SK-N-MC (cell line): ENCODE measurements around the gene FADS2.

ENCODE experiments used
- DNase-seq: peaks from one replicate; pipeline ENCODE4 v3.0.0-alpha.2; 2011; ENCODE audit warnings: low read depth, low spot score
- H3K27ac ChIP-seq: fragments of 200-600 bp; sonication (generic); 2 replicates; pipeline ENCODE4 v1.5.1; 2016; ENCODE audit warnings: mixed run types
- H3K36me3 ChIP-seq: fragments of 200-600 bp; sonication (generic); 2 replicates; pipeline ENCODE4 v1.6.1; 2017; ENCODE audit warnings: antibody characterized with exemption, low read length, mixed read lengths; ENCODE audit not compliant: insufficient read depth
- H3K4me3 ChIP-seq: fragments of 200-600 bp; sonication (generic); 2 replicates; pipeline ENCODE4 v1.5.1; 2016
- H3K9ac ChIP-seq: fragments of 200-600 bp; sonication (generic); 2 replicates; pipeline ENCODE4 v1.8.0; 2017; ENCODE audit warnings: mixed run types, mixed read lengths; ENCODE audit not compliant: insufficient read length
- H3K9me3 ChIP-seq: fragments of 200-600 bp; sonication (generic); 2 replicates; pipeline ENCODE4 v1.6.1; 2017; ENCODE audit warnings: low read depth, mild to moderate bottlenecking, antibody characterized with exemption, low read length, moderate library complexity, mixed read lengths
- EZH2 ChIP-seq: fragments of 200-600 bp; sonication (generic); IDR thresholded peaks from one replicate; pipeline ENCODE4 v1.6.1; 2017; ENCODE audit warnings: antibody characterized with exemption
- FOXP2 ChIP-seq: optimal IDR thresholded peaks from 2 replicates; pipeline ENCODE3; 2011; ENCODE audit warnings: mild to moderate bottlenecking, moderate library complexity; ENCODE audit not compliant: insufficient read depth; ENCODE audit errors: extremely low read length, control extremely low read depth
- POLR2AphosphoS5 ChIP-seq: IDR thresholded peaks from 2 replicates; pipeline ENCODE4 v1.6.1; 2012; ENCODE audit warnings: mild to moderate bottlenecking, low read depth, low read length, borderline replicate concordance

The FADS2 gene

DNA sequence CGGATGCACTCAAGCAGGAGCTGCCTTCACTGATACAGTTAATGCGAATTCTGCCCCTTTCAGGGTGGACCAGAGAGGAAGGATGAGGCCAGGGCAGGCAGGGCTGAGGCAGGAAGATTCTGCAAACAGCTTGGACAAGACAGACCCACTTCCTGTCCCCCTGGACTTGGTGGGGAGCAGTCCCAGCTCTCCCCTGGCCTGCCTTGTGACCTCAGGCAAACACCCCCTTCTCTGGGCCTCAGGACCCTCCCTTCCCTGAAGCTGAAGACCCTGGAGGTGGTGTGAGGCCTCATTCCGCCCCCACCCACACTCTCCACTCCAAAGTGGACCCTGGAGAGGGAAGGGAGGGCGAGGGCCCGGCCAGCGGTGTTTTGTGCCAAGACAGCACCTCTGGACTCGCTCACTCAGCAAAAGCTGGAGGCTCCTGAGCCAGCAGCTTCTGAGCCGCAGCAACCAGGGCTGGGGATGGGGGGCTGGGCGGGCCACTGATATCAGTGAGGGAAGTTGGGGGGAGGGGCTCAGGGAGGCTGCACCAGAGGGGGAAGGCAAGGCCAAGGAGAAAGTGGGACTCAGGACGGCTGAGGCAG, 80.7 kb downstream of the FADS2 start:
- Histone ChIP-seq H3K27ac (no peak overlapping the region), H3K9me3 (no peaks in the 10 kb centered on the region), H3K36me3 (no peaks in the 10 kb centered on the region; the same call in 1 of the 2 replicates), H3K9ac (no peak overlapping the region), H3K4me3 (no peak overlapping the region)
- no peak for TF ChIP-seq EZH2
- TF ChIP-seq POLR2AphosphoS5 = no peak
- no peak for TF ChIP-seq FOXP2
- DNase-seq = no peak

GRCh38 chr11:61910187-61911127, 82.4 kb downstream of the FADS2 start:
- no peaks in the 10 kb centered on the region; the same call in 1 of the 2 replicates for H3K36me3 ChIP-seq
- no peak for TF ChIP-seq EZH2
- no peak for TF ChIP-seq FOXP2
- no peak for TF ChIP-seq POLR2AphosphoS5
- H3K27ac ChIP-seq = no peak overlapping the region
- no peak overlapping the region for H3K4me3 ChIP-seq
- H3K9ac ChIP-seq = no peak overlapping the region
- no peaks in the 10 kb centered on the region for H3K9me3 ChIP-seq
- no peak for DNase-seq

DNA sequence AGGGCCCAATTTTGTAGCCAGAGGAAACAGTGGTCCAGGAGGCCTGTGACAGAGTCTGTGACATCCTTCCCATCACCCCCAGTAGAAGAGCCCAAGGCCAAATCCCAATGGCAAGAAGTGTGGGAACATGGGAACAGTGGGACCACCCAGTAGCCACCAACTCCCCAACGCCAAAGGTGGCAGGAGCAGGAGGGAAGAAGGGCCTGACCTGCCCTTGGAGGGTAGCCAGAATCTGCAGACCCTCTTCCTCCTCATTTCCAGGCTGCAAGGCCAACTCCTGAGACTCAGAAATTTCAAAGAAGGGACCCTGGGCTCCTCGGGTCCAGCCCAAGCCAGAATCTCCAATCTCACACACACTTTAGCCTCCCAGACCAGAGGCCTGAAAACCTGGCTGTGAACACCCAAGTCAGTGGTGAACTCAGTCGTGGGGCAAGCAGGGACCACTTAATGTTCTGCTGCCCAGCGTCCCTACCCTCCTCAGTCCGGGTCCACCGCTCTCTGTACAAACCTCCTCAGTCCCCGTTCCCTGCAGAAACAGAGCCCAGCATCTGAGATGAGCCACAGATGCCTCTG, 83.1 kb downstream of the FADS2 start:
- TF ChIP-seq POLR2AphosphoS5 = no peak
- no peak for TF ChIP-seq FOXP2
- TF ChIP-seq EZH2 = no peak
- no peak overlapping the region for H3K4me3 ChIP-seq
- no peaks in the 10 kb centered on the region; the same call in 1 of the 2 replicates for H3K36me3 ChIP-seq
- H3K9me3 ChIP-seq = no peaks in the 10 kb centered on the region
- no peak overlapping the region for H3K9ac ChIP-seq
- H3K27ac ChIP-seq = no peak overlapping the region
- no peak for DNase-seq

GRCh38 chr11:61911701-61912529, 83.8 kb downstream of the FADS2 start:
- TF ChIP-seq EZH2 (no peak), POLR2AphosphoS5 (no peak), FOXP2 (no peak)
- no peaks in the 10 kb centered on the region; the same call in 1 of the 2 replicates for H3K36me3 ChIP-seq
- no peak overlapping the region for H3K27ac ChIP-seq
- DNase-seq = no peak
- H3K9ac ChIP-seq = no peak overlapping the region
- H3K9me3 ChIP-seq = no peaks in the 10 kb centered on the region
- no peak overlapping the region for H3K4me3 ChIP-seq

GRCh38 chr11:61912530-61912898, 84.4 kb downstream of the FADS2 start:
- no peak for DNase-seq
- TF ChIP-seq POLR2AphosphoS5 (no peak), EZH2 (no peak), FOXP2 (no peak)

GRCh38 chr11:61912991-61913698, 85.0 kb downstream of the FADS2 start:
- no peak overlapping the region for H3K4me3 ChIP-seq
- no peaks in the 10 kb centered on the region for H3K36me3 ChIP-seq
- TF ChIP-seq EZH2 = no peak
- no peak for TF ChIP-seq POLR2AphosphoS5
- no peak for TF ChIP-seq FOXP2
- DNase-seq = no peak
- H3K9ac ChIP-seq = no peak overlapping the region
- no peaks in the 10 kb centered on the region for H3K9me3 ChIP-seq
- H3K27ac ChIP-seq = no peak overlapping the region

More at GRCh38 chr11:61912530-61912898, 84.4 kb downstream of the FADS2 start:
- H3K9me3 ChIP-seq = no peaks in the 10 kb centered on the region
- H3K36me3 ChIP-seq = no peaks in the 10 kb centered on the region; the same call in 1 of the 2 replicates
- H3K27ac ChIP-seq = no peak overlapping the region
- H3K9ac ChIP-seq = no peak overlapping the region
- no peak overlapping the region for H3K4me3 ChIP-seq

GRCh38 chr11:61913699-61914395, 85.7 kb downstream of the FADS2 start:
- no peak overlapping the region for H3K9ac ChIP-seq
- H3K27ac ChIP-seq = no peak overlapping the region

More at GRCh38 chr11:61913699-61914395, 85.7 kb downstream of the FADS2 start:
- DNase-seq = no peak
- TF ChIP-seq FOXP2 = no peak
- TF ChIP-seq POLR2AphosphoS5 = no peak
- no peak for TF ChIP-seq EZH2
- Histone ChIP-seq H3K4me3 (no peak overlapping the region), H3K9me3 (no peaks in the 10 kb centered on the region), H3K36me3 (no peaks in the 10 kb centered on the region)
